Upper lobe of right lung (tissue), 1 donor: ENCODE results near the gene ADAMTS3. TPM values are rescaled to one million over a fixed set of nuclear protein-coding genes. Genes with fewer than 3 reads are reported as not detected.

Experiments
- ATAC-seq: fragments of 200-7000 bp; cut with Tn5 transposase; one replicate; pipeline ENCODE4 v1.9.1; 2020; ENCODE audit warnings: mild to moderate bottlenecking, moderate library complexity
- DNase-seq: peaks from one replicate; pipeline ENCODE4 v3.0.0-alpha.2; 2020
- H3K27ac ChIP-seq: fragments of 200-600 bp; one replicate; pipeline ENCODE4 v1.8.0; 2022
- H3K27me3 ChIP-seq: fragments of 200-600 bp; one replicate; pipeline ENCODE4 v1.8.0; 2022; ENCODE audit warnings: mild to moderate bottlenecking
- H3K36me3 ChIP-seq: fragments of 200-600 bp; one replicate; pipeline ENCODE4 v1.8.0; 2022
- H3K4me1 ChIP-seq: fragments of 200-600 bp; one replicate; pipeline ENCODE4 v1.8.0; 2022
- H3K4me3 ChIP-seq: fragments of 200-600 bp; one replicate; pipeline ENCODE4 v1.8.0; 2022; ENCODE audit warnings: mild to moderate bottlenecking
- H3K9me3 ChIP-seq: fragments of 200-600 bp; one replicate; pipeline ENCODE4 v1.8.0; 2022
- CTCF ChIP-seq: fragments of 200-600 bp; IDR thresholded peaks from one replicate; pipeline ENCODE4 v1.8.0; 2022; ENCODE audit warnings: antibody characterized with exemption
- intact Hi-C: fragments of 100-400 bp; cut with DNase I; formaldehyde crosslinking; loops from one replicate; pipeline ENCODE4 v1.11.0; 2022
- total RNA-seq: library from RNA; stranded (reverse); fragmentation: NEBNext Ultra II Directional; extraction: Animal tissue kit (Norgen Biotek cat#: 25700); gene quantifications from one replicate; pipeline ENCODE4 v1.2.1, GENCODE V29; 2021
- donor health status: DM: no; HTN: yes; CAD: no; lungs with severe emphysema.

The ADAMTS3 gene
- total RNA-seq, 1 donor from 2014 or later: 3.6 TPM

- Histone ChIP-seq H3K27ac (no peak overlapping the region), H3K9me3 (no peaks in the 10 kb centered on the region), H3K27me3 (no peaks in the 10 kb centered on the region), H3K4me3 (no peak overlapping the region), H3K4me1 (peaks cover under 1% of the 10 kb centered on the region), H3K36me3 (no peaks in the 10 kb centered on the region)
- DNase-seq: no peak
- TF ChIP-seq CTCF: no peak
- intact Hi-C loops: no loop called here
- ATAC-seq: no peak
These were observed 145.0 kb downstream of the ADAMTS3 start for GRCh38 chr4:72424006-72424405.

GRCh38 chr4:72422416-72422815, 146.6 kb downstream of the ADAMTS3 start:
- TF ChIP-seq CTCF: no peak
- Histone ChIP-seq H3K4me1 (peaks cover 4% of the 10 kb centered on the region), H3K27ac (no peak overlapping the region), H3K36me3 (no peaks in the 10 kb centered on the region), H3K27me3 (no peaks in the 10 kb centered on the region), H3K4me3 (no peak overlapping the region), H3K9me3 (no peaks in the 10 kb centered on the region)
- ATAC-seq (no peak), DNase-seq (no peak)
- intact Hi-C loops: no loop called here

GRCh38 chr4:72418458-72418857, 150.6 kb downstream of the ADAMTS3 start:
- ATAC-seq: no peak
- intact Hi-C loops: no loop called here

GRCh38 chr4:72410158-72410557, 158.9 kb downstream of the ADAMTS3 start:
- Histone ChIP-seq H3K27me3 (no peaks in the 10 kb centered on the region), H3K9me3 (no peaks in the 10 kb centered on the region), H3K27ac (no peak overlapping the region), H3K4me1 (no peaks in the 10 kb centered on the region), H3K36me3 (no peaks in the 10 kb centered on the region), H3K4me3 (no peak overlapping the region)
- intact Hi-C loops: no loop called here
- DNase-seq (no peak), ATAC-seq (no peak)
- TF ChIP-seq CTCF: no peak

More at GRCh38 chr4:72418458-72418857, 150.6 kb downstream of the ADAMTS3 start:
- H3K9me3 ChIP-seq: no peaks in the 10 kb centered on the region
- no peak for TF ChIP-seq CTCF
- H3K4me3 ChIP-seq: no peak overlapping the region
- H3K4me1 ChIP-seq: peaks cover 4% of the 10 kb centered on the region
- DNase-seq: no peak
- no peaks in the 10 kb centered on the region for H3K27me3 ChIP-seq
- H3K36me3 ChIP-seq: no peaks in the 10 kb centered on the region
- no peak overlapping the region for H3K27ac ChIP-seq

- Histone ChIP-seq H3K27ac (no peak overlapping the region), H3K27me3 (no peaks in the 10 kb centered on the region), H3K4me3 (no peak overlapping the region), H3K4me1 (no peaks in the 10 kb centered on the region), H3K36me3 (no peaks in the 10 kb centered on the region), H3K9me3 (no peaks in the 10 kb centered on the region)
- intact Hi-C loops: no loop called here
- no peak for DNase-seq
- ATAC-seq: no peak
- TF ChIP-seq CTCF: no peak
These were observed 160.5 kb downstream of the ADAMTS3 start for GRCh38 chr4:72408568-72408967.

GRCh38 chr4:72405417-72405816, 163.6 kb downstream of the ADAMTS3 start:
- H3K4me3 ChIP-seq: no peak overlapping the region
- DNase-seq (no peak), ATAC-seq (no peak)
- no peak overlapping the region for H3K27ac ChIP-seq
- H3K36me3 ChIP-seq: no peaks in the 10 kb centered on the region
- intact Hi-C loops: no loop called here
- H3K9me3 ChIP-seq: no peaks in the 10 kb centered on the region
- no peaks in the 10 kb centered on the region for H3K4me1 ChIP-seq
- H3K27me3 ChIP-seq: no peaks in the 10 kb centered on the region
- TF ChIP-seq CTCF: no peak
